ENCODE measurements around the gene TMPRSS6. TPM values are rescaled to one million over a fixed set of nuclear protein-coding genes. Genes with fewer than 3 reads are reported as not detected.

TMPRSS6 gene
- total and polyA plus RNA-seq, 2 donors (not counting 1 experiment from before 2014, with no cell fraction given): 0.03 TPM; not detected in 1

DNA sequence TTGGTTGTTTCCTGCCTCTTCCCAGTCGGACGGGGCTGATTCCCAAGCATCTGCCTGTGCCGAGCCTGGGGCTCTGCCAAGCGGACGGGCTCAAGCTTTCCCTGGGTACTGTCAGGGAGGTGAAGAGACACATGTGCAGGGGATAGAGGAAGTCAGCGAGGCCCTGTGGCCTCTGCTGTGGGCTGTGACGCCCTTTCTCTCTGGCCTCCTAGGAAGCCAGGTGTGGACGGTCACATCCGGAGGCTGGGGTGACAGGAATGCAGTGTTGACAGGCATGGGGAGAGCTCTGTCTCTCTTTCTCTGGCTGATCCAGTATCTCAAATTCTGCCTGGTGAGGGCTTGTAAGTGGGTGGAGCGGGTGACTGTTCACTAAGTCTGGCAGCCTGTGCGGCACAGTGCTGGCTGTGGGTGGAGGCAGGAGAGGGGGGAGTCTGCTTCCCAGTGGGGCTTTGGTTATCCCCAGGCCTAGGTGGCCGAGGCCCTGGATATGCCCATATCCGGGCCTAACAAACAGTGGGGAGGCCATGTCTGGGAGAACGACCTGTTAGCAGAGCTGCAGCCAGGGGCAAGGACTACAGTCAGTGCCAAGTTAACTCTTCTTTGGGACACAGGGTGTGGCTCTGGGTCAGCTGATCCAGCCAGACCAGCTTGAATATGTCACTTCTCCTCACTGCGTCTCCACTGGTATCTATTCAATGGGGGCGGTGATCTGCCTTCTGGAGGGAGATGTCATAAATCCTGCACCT lies 56.0 kb downstream of the TMPRSS6 start:
- H3K27me3 ChIP-seq (replicated peaks in 1 of 4; ENCODE audit: control extremely low read depth in 1 of 4, control insufficient read depth in 3 of 4, insufficient read depth in 4 of 4, low read length in 3 of 4): no peaks in the 10 kb centered on the region
- H2AFZ ChIP-seq (ENCODE audit: insufficient read depth, low read depth, low read length, poor library complexity, severe bottlenecking): no peak overlapping the region
- no peaks in the 10 kb centered on the region for H3K9me3 Mint-ChIP-seq (ENCODE audit: insufficient read depth)
- H3K9me3 ChIP-seq (ENCODE audit: control extremely low read depth in 1 of 3, control insufficient read depth in 2 of 3, insufficient read depth in 1 of 3, low read length in 2 of 3): no peaks in the 10 kb centered on the region
- no peaks in the 10 kb centered on the region for H3K27me3 Mint-ChIP-seq
- no peak overlapping the region for H3K27ac ChIP-seq (ENCODE audit: low read length in 2 of 2)
- H3K4me3 ChIP-seq (ENCODE audit: control extremely low read depth in 1 of 5, extremely low read depth in 1 of 5, insufficient read depth in 1 of 5, low read depth in 2 of 5, low read length in 4 of 5): no peak overlapping the region
- no peak overlapping the region for H3K9ac ChIP-seq (ENCODE audit: low read length)
- CTCF ChIA-PET: interaction anchor here (0.7 to 1.8 kb wide), 3 partner anchors 9 to 286 kb away, joined by 3 to 4 read pairs (median 3); no protein-coding TSS in a partner anchor
- POLR2A ChIA-PET: no interaction called here
- TF ChIP-seq, protein P1, sequence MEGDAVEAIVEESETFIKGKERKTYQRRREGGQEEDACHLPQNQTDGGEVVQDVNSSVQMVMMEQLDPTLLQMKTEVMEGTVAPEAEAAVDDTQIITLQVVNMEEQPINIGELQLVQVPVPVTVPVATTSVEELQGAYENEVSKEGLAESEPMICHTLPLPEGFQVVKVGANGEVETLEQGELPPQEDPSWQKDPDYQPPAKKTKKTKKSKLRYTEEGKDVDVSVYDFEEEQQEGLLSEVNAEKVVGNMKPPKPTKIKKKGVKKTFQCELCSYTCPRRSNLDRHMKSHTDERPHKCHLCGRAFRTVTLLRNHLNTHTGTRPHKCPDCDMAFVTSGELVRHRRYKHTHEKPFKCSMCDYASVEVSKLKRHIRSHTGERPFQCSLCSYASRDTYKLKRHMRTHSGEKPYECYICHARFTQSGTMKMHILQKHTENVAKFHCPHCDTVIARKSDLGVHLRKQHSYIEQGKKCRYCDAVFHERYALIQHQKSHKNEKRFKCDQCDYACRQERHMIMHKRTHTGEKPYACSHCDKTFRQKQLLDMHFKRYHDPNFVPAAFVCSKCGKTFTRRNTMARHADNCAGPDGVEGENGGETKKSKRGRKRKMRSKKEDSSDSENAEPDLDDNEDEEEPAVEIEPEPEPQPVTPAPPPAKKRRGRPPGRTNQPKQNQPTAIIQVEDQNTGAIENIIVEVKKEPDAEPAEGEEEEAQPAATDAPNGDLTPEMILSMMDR (IDR thresholded peaks at IDR 0.05): no peak
- no peak for TF ChIP-seq EZH2 (IDR thresholded peaks at IDR 0.05; ENCODE audit: borderline replicate concordance, insufficient read depth, low read depth, low read length, poor library complexity, severe bottlenecking)
- no peak overlapping the region for H3K4me2 ChIP-seq (replicated peaks; ENCODE audit: low read depth, low read length, poor library complexity, severe bottlenecking)
- peaks cover 0 to 22% of the 10 kb centered on the region in 2 experiments for H3K36me3 ChIP-seq (replicated peaks in 1 of 2; ENCODE audit: control extremely low read depth in 1 of 2, control insufficient read depth in 1 of 2, extremely low read depth in 1 of 2, insufficient read depth in 2 of 2, low read length in 1 of 2)
- H3K27ac Mint-ChIP-seq: peak overlapping the region; percentile 20
- no peaks in the 10 kb centered on the region for H4K20me1 ChIP-seq (ENCODE audit: control insufficient read depth, insufficient read depth, low read length, poor library complexity, severe bottlenecking)
- H3K4me1 Mint-ChIP-seq: peaks cover 12% of the 10 kb centered on the region
- peak overlapping the region; percentile 85 for H3K4me3 Mint-ChIP-seq
- WGBS (ENCODE audit: insufficient coverage): 91% methylated on average over 14 of the region's 16 CpGs
- DNase-seq (no peak), ATAC-seq (ENCODE audit: low read depth) (no peak)
- intact Hi-C loops (cut with micrococcal nuclease): loop anchor here (5.0 kb wide), 1 partner anchor 1751 kb away; no protein-coding TSS in a partner anchor
- no peaks in the 10 kb centered on the region for H3K79me2 ChIP-seq (ENCODE audit: control insufficient read depth, insufficient read depth, low read length)
- H3K4me1 ChIP-seq (ENCODE audit: control insufficient read depth in 2 of 2, insufficient read depth in 2 of 2, low read length in 2 of 2): peaks cover 7 to 18% of the 10 kb centered on the region in 2 donors
